Sigmoid colon (tissue), 4 donors: ENCODE data around the gene TAP1.

Source experiments
- CTCF ChIP-seq, 4 experiments: fragments of 450-650 bp in 3 of 4; fragments of 200-600 bp in 1 of 4; IDR thresholded peaks; one replicate each; pipeline ENCODE4 v1.5.1; 2016 to 2019; ENCODE audit warnings: antibody characterized with exemption in 4 of 4, mild to moderate bottlenecking in 3 of 4, moderate library complexity in 2 of 4
- EP300 ChIP-seq, 4 donors: sonication (generic); formaldehyde crosslinking; IDR thresholded peaks; one replicate each; pipeline ENCODE4 v1.6.1; 2017; ENCODE audit warnings: antibody characterized with exemption in 4 of 4
- POLR2A ChIP-seq, 2 donors: fragments of 450-650 bp; IDR thresholded peaks; one replicate each; pipeline ENCODE4 v1.6.1; 2016; ENCODE audit warnings: antibody characterized with exemption in 2 of 2, mild to moderate bottlenecking in 2 of 2, moderate library complexity in 2 of 2
- POLR2AphosphoS5 ChIP-seq, 4 donors: sonication (generic); formaldehyde crosslinking; IDR thresholded peaks; one replicate each; pipeline ENCODE4 v1.6.1; 2017; ENCODE audit warnings: antibody characterized with exemption in 4 of 4

GRCh38 chr6:32816746-32817204 is 36.7 kb downstream of the TAP1 start, which contains the start of gene HLA-DOB:
- TF ChIP-seq POLR2A (IDR thresholded peaks at IDR 0.05) (no peak), CTCF (IDR thresholded peaks at IDR 0.05) (no peak), POLR2AphosphoS5 (IDR thresholded peaks at IDR 0.05) (no peak), EP300 (IDR thresholded peaks at IDR 0.05) (no peak)
